Measurements from ENCODE around the gene PSEN2.

The PSEN2 gene

DNA sequence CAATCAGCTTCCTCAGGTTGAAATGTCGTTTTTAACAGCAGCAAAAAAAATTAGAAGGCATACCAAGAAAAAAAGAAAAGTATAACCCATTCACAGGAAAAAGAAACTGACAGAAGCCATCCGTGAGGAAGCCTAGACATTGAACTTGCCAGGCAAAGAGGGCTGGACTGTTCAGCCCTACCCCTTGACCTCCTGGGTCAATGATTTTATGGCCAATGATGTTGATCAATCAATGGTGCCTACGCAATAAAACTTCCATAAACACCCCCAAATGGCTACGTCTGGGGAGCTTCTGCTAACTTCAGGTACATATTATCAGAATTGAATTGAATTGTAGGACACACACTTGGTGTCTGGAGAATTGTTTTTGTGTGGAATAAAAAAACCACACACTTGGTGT lies 4.8 kb upstream of the PSEN2 start:
- no peak for DNase-seq

DNA sequence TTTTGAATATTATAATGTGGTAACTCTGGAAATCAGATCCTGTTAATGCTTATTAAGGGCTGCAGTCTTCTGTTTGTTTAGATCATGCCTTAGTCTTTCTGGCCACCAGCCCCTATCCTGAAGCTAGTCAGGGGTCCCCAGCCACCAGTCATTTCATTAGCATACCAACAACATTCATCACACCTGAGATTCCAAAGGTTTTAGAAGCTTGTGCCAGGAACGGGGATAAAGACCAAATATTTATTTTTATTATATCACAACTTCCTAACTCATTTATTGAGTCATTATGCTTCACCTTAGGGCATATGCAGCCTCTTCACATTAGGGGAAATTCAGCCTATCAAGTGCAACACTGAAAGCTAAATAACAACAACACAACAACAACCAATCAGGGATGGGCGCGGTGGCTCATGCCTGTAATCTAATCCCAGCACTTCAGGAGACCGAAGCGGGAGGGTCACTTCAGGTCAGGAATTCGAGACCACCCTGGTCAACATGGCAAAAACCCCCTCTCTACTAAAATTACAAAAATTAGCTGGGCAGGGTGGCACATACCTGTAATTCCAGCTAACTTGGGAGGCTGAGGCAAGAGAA lies 2.9 kb upstream of the PSEN2 start:
- DNase-seq = no peak

DNA sequence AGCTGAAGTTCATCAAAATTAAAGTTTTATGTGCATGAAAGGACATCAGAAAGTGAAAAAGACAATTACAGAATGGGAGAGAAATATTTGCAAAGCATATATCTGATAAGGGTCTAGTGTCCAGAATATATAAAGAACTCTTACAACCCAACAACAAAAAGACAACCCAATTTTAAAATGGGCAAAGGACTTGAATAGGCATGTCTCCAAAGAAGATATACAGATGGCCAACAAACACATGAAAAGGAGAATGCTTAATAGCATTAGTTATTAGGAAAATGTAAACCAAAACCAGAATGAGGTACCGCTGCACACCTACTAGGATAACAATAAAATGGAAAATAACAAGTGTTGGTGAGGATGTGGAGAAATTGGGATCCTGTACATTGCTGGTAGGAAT lies 1.7 kb upstream of the PSEN2 start:
- DNase-seq = no peak

- DNase-seq = no peak
These were observed 403 bp upstream of the PSEN2 start for GRCh38 chr1:226870026-226870400.

GRCh38 chr1:226871636-226872327 lies 1.4 kb downstream of the PSEN2 start:
- DNase-seq = no peak

- DNase-seq = no peak
These were observed 2.0 kb downstream of the PSEN2 start for GRCh38 chr1:226872437-226872836.

DNA sequence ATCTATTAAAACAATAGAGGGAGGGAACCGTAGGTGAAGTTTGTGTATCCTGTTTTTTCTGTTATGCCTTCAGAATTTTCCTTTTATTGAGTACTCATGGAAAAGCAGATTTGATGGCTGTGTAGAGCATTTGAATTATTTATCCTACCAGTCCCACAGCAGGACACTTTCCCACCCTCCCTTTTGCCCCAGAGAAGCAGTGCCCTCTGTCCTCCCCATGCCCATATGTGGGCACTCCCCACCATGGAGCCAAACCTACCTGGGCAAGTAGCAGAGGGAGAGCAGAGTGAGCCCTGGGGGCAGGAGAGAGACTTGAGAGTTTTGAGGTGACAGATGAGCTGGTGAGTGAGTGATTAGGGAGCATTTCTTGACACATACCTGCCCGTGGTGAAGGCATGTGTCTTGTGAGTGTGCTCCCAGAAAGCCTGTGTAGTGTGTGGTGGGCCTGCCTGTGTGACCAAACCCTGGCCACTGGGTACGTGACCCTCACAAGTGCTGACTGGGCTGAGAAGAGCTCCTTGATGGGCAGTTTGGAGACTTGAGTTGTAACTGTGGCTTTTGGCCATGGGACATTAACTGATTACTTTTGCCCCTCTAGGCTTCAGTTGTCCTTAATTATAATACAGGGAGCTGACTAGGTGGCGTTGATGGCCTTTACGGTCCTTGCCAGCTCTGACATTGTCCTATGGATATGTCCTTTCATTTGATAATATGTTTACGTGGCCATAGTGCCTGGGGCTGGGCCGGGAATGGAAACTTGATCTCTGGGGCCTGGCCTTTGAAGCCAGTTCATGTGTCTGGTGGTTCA lies 3.6 kb downstream of the PSEN2 start:
- no peak for DNase-seq

DNA sequence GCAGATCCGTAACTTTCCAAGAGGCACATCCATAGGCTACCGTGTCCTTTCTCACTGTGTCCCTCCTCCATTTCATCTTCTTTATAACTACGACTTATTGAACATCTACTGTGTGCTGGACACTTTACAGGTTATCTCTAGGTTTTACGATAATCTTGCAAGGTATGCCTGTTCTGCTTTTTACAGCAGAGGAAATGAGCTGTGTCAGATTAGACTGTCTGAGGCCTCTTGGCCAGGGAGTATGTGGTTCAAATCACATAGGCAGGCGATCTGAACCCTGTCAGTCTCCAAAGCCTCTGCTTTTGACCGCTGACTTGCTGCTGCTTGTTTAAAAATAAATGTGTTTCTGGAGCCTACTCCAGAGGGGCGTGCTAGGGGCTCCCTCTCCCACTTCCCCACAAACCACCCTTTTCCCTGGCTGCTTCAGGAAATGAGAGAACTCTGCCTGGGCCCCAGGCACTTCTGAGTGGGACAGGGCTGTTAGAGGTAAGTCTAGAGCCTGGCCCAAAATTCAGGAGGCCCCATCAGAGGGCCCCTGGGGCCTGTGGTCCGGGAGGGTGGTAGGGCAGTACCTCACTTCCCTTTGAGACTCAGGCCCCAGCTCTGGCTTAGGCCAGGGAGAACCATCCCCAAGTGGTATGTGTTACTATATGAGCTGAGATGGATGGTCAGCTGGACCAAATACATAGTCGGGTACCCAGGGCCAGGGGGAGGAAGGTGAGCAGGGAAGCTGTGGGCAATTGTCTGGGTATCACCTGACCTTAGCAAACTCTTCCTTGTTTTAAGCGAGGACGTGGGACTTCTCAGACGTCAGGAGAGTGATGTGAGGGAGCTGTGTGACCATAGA lies 4.4 kb downstream of the PSEN2 start:
- DNase-seq = no peak

GRCh38 chr1:226875641-226876295 lies 5.4 kb downstream of the PSEN2 start:
- DNase-seq = peak; percentile 58

DNA sequence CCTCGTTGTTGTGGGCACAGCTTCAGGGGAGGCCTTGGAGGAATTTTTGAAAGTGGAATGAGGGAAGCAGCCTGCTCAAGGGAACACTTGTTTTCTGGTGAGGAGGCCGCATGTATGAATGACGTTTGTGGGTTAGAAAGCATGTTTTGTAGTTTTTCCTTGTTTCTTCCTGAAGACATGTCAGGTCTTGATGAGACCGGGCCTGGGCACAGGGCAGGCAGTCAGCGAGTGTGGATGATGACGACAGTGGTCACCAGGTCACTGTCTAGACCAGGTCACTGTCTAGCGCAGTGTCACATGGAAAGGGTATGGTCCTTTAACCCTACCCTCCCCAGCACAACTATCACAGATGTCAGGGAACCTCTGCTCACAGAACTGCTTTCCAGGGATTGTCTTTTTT lies 7.3 kb downstream of the PSEN2 start:
- no peak for DNase-seq

DNA sequence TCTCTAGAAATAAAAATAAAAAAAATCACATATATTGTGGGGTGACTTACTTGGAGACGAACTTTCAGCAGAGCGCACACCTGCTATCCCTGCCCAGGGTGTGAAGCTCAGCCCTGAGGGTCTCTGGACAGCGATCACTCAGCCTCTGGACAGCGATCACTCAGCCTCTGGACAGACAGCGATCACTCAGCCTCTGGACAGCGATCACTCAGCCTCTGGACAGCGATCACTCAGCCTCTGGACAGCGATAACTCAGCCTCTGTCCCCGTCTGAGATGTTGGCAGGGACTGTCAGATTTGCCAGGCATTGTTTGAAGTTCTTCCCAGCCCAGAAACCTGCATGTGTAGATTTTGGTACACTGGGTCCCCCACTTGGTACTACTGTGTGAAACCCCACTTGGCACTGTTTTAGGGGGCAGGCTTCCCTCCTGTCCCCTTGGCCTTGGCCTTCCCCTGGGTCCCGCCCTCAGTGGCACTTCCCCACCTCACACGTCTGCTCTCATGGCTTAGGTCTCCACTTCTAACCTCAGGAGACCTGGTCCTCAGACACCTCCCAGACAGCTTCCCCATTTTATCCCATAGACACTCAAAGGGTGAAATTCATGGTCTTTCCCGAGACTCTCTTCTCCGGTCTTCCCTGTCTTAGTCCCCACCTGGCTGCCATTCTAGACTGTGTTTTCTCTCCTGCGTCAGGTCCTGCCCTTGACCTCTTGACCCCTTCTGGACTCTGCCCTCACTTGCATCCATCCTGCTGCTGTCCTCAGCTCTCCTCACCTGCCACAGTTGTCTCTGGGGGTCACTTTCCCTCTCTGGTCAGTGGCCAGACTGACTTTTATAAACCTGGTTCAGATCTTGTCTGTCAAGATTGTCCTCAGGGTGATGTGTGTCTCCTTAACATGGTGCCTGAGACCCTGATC lies 10.2 kb downstream of the PSEN2 start:
- no peak for DNase-seq

DNA sequence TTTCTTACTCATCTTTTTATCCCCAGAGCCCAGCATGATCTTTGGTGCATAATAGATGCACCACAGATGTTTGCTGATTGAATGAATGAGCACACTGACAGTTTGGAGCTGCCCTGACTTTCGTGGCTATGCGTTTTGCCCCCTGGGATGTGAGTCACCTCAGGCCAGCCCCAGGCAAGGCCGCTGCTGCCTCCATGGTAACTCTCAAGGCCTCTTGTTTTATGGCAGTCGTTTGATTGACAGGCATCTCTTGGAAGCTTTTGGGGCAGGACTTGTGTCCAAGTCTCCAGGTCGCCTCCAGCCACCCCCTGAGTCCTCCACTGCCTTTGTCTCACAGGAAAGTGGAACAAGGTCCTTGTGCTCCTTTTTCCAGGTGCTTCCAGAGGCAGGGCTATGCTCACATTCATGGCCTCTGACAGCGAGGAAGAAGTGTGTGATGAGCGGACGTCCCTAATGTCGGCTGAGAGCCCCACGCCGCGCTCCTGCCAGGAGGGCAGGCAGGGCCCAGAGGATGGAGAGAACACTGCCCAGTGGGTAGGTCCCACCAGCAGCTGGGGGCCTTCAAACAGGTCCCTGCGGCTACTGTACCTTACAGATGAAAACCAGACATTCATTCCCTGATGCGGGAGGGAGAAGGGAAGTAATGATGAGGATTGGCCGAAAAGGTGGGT lies 11.2 kb downstream of the PSEN2 start:
- no peak for DNase-seq

DNA sequence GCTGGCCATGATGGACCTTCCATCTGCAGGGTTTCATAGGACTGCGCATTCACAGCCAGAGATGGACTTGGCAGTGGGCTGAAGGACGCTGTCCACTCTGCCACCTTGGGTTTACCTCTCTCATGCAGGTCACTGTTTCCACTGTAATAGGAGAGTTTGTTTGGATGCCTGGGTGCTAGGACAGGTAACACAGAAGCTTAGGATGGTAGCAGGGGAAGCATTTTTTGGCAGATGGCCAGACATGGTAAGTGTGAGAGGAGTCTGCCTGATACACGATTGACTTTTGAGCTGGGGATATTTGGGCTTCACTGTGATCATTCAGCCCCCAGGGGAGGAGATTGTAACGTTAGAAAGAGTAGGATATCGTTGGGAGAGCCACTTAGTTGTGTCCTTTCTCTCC lies 11.8 kb downstream of the PSEN2 start:
- peak; percentile 86 for DNase-seq

- DNase-seq = peak; percentile 85
These were observed 12.4 kb downstream of the PSEN2 start for GRCh38 chr1:226882631-226883409.

DNA sequence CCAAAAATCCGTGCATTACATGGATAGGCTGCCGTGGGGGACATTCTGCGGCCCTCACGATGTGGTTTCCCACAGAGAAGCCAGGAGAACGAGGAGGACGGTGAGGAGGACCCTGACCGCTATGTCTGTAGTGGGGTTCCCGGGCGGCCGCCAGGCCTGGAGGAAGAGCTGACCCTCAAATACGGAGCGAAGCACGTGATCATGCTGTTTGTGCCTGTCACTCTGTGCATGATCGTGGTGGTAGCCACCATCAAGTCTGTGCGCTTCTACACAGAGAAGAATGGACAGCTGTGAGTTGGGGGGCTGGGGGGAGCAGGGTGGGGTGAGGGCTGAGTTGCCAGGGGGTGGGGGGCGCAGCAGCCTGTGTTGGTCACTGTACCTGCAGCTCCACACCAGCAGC lies 13.2 kb downstream of the PSEN2 start:
- no peak for DNase-seq

- peak; percentile 34 for DNase-seq
These were observed 13.8 kb downstream of the PSEN2 start for GRCh38 chr1:226884116-226884625.

- peak; percentile 76 for DNase-seq
These were observed 14.8 kb downstream of the PSEN2 start for GRCh38 chr1:226884966-226885820.

GRCh38 chr1:226886122-226886901 lies 15.9 kb downstream of the PSEN2 start:
- peak; percentile 28 for DNase-seq

All from NCI-H82 (cell line).